Measurements from ENCODE around the gene STK40. TPM values are rescaled to one million over a fixed set of nuclear protein-coding genes. Genes with fewer than 3 reads are reported as not detected.

STK40 gene
- total RNA-seq, 1 experiment from 2014 or later: 4.0 TPM

DNA sequence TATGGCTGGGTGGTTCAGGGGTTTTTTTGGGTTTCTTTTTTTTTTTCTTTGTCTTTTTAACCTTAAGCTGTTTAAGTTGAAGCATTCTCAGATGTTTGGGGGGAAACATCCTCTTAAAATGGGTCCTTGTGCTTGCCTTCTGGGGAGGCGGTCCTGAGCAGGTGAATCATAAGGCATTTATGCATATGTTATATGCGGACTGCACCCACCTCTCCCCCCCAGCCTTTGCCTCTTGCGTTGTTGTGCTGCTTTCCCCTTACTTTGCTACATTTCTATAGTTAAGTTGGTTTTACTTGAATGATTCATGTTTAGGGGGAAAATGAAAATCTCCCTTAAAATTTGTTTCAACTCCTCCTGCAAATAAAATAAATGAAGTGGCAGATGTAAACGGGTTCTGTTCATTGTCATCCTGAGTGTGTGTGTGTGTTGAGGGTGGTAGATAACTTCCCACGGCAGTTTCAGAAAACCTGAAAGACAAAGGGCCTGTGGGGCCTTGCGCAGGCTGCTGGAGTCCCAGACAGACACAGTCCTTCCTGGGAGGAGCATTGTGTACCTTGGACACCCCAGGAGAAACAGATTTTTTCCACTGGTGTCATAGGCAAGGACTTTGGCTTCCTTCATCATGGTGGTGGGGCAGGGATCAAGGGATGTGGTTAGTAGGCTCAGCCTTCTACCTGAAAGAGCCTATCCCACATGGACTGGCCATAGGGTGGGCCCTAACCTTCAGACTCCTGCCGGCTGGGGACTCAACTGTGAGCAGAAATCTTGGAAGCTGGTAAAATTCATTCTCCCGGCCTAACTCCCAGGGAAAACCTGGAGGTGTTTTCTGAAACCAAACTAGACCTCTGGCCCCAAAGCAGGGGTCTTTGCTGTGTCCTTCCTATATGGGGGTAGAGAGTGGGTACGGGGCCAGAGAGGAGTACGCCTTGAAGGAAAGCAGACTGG is 80.5 kb downstream of the STK40 start:
- in situ Hi-C loops (cut with HindIII; ENCODE audit: low pct_unique_long_range_greater_than_20kb, low sequenced_read_pairs): no loop called here
- DNase-seq (ENCODE audit: low read depth): no peak

DNA sequence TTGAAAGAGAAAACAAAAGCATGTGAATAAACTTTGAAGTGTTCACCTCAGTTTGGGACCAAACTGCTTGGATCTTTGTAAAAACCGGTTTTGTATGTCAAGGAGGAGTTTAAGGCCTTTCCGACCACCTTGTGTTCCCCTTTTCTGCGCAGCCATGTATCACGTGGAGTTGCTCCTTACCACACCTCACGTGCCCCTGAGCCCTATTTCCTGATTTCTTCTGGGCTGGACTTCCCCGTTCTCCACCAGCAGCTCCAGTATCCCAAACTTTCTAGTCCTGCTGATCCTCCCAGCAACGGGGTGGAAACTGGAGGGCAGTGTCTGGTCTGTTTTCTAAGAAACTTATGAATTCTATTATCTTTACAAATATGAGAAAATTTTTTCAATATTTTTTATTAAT is 81.2 kb downstream of the STK40 start:
- DNase-seq (ENCODE audit: low read depth): no peak
- in situ Hi-C loops (cut with HindIII; ENCODE audit: low pct_unique_long_range_greater_than_20kb, low sequenced_read_pairs): no loop called here

DNA sequence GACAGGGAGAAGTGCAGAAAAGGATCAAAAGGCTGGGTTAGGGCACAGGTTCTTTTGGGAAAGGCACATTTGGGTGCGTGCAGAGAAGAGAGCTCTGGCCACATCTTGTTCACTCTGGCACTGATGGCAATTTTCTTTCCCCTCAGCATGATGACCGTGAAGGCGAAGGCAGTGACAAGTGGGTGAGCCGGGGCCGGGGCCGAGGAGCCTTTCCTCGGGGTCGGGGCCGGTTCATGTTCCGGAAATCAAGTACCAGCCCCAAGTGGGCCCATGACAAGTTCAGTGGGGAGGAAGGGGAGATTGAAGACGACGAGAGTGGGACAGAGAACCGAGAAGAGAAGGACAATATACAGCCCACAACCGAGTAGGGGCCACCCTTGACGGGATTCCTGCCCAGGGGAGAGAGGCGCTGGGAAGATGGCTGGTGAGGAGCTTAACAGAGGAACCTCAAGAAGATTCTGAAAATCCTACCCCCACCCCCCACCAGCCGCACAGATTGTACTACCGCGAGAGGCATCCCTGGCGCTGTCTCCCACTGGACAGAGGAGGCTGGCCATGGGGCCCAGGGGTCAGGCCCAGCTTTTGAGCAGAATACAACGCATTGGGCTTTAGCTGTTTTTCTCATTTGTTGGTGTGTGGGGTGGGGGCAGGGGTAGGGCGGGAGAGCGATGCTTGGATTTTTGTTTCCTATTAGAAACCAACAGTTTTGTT is 81.9 kb downstream of the STK40 start:
- no peak for DNase-seq (ENCODE audit: low read depth)
- in situ Hi-C loops (cut with HindIII; ENCODE audit: low pct_unique_long_range_greater_than_20kb, low sequenced_read_pairs): no loop called here

DNA sequence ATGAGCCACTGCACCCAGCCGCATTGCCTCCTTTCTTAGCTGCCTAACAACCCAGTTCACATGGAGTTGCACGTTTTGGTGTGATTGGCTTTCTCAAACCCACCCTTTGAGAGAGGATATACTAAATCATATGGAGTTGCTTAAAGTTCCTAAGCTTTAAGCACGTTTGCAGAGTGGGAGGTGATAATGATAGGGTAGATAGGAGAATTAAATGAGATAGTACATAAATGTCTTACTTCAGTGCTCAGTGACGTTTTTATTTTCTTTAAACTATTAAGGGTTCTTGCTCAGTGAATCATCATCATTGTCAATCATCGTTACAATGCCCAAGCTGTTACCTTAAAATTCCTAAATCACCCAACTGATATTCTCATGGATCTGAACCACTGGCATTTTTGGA is 82.5 kb downstream of the STK40 start:
- in situ Hi-C loops (cut with HindIII; ENCODE audit: low pct_unique_long_range_greater_than_20kb, low sequenced_read_pairs): no loop called here

DNA sequence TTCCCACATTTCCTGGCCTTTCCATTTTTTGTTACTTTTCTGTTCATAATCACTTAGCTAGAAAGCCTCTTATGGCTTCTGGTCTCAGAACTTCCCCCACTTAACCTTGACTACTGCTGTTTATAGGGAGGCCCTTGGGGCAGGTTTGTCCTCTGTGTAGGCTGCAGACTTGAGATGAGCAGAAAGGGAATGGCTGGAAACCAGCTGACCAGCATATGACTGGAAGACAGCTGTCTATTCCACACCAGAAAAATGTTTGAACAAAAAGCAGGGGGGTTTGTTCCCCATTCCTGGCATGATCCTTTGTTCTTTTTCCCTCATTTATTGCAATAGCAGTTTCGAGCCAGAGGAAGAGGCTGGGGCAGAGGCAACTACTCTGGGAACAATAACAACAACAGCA is 84.5 kb downstream of the STK40 start:
- DNase-seq (ENCODE audit: low read depth): no peak
- in situ Hi-C loops (cut with HindIII; ENCODE audit: low pct_unique_long_range_greater_than_20kb, low sequenced_read_pairs): no loop called here

More for the DNA sequence above, 82.5 kb downstream of the STK40 start:
- no peak for DNase-seq (ENCODE audit: low read depth)

DNA sequence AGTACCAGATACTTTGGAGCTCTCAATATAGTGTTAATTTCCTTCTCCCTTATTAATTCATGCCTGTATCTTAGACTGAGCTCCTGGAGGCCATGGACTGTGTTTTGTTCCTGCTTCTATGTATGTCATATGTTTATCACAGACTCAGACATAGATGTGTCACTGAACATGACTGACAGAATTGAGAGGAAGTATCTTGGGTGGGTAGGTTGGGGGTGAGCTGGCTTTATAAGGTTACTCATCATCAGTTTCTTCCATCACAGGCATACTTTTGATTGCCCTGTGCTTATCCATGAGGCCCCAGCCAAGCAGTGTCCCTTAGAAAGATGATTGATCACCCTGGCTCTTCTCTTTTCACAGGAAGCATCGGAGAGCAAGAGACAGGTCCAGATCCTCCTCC is 85.2 kb downstream of the STK40 start:
- in situ Hi-C loops (cut with HindIII; ENCODE audit: low pct_unique_long_range_greater_than_20kb, low sequenced_read_pairs): no loop called here
- no peak for DNase-seq (ENCODE audit: low read depth)

DNA sequence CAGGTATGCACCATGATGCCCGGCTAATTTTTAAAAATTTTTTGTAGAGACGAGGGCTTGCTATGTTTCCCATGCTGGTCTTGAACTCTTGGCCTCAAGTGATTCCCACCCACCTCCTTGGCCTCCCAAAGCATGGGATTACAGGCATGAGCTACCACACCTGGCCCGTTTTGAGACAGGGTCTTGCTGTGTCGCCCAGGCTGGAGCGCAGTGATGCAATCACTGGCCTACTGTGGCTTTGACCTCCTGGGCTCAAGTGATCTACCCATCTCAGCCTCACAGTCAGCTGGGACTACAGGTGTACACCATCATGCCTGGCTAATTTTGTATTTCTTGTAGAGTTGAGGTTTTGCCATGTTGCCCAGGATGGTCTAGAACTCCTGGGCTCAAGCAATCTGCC is 87.1 kb downstream of the STK40 start:
- no peak for DNase-seq (ENCODE audit: low read depth)
- in situ Hi-C loops (cut with HindIII; ENCODE audit: low pct_unique_long_range_greater_than_20kb, low sequenced_read_pairs): no loop called here

DNA sequence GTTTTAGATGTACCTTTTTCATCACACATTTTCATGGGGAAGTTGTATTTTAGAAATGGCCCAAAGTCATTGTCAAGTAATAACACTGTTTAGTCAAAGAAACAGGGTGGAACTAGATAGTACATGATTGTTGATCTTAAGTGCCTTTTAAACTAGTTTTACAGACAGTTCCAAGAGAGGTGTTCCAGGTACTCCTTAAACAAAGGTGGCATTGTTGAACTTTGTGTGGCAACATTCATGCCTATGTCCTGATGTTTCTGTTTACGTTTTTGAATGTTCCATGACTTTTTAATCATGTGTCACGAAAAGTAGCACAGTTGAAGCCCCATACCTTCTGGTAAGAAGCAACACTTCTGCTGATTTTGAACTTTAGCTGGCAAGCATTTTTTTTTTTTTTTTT is 88.7 kb downstream of the STK40 start:
- no peak for DNase-seq (ENCODE audit: low read depth)
- in situ Hi-C loops (cut with HindIII; ENCODE audit: low pct_unique_long_range_greater_than_20kb, low sequenced_read_pairs): no loop called here

DNA sequence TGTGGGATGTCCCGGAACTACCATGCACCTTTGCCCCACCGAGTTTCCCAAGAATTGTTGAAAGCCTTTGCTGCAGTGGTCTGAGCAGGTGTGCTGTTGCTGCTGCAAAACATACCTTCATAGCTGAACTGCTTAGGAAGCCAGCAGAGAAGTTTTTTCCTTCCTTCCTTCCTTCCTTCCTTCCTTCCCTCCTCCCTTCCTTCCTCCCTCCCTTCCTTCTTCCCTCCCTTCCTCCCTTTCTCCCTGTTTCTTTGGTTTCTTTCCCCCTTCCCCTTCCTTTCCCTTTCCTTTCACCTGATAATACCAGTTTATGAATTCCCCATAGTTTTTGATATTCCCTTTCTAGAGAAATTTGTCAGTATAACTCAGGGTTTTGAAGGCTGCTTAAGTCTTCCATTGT is 90.3 kb downstream of the STK40 start:
- no peak for DNase-seq (ENCODE audit: low read depth)
- in situ Hi-C loops (cut with HindIII; ENCODE audit: low pct_unique_long_range_greater_than_20kb, low sequenced_read_pairs): no loop called here

Other genes with a start within 250 kb of the STK40 start
- 138 and 155 TPM in 2 replicates for gene TRAPPC3, start 236.4 kb downstream of the STK40 start, total RNA-seq (2014; rRNA removed; shearing (Covaris generic); ENCODE audit: low replicate concordance)
- gene MAP7D1, start 229.8 kb downstream of the STK40 start, total RNA-seq (2014; rRNA removed; shearing (Covaris generic); ENCODE audit: low replicate concordance): 62.3 and 73.0 TPM in 2 replicates
- 29.9 and 49.1 TPM in 2 replicates for gene THRAP3, start 161.5 kb downstream of the STK40 start, total RNA-seq (2014; rRNA removed; shearing (Covaris generic); ENCODE audit: low replicate concordance)
- gene SH3D21, start 79.6 kb downstream of the STK40 start, total RNA-seq (2014; rRNA removed; shearing (Covaris generic); ENCODE audit: low replicate concordance): 2.2 and 3.2 TPM in 2 replicates
- 49.1 and 71.2 TPM in 2 replicates for gene EVA1B, start 62.3 kb downstream of the STK40 start, total RNA-seq (2014; rRNA removed; shearing (Covaris generic); ENCODE audit: low replicate concordance)
- 25.8 and 62.3 TPM in 2 replicates for gene LSM10, start 12.0 kb upstream of the STK40 start, total RNA-seq (2014; rRNA removed; shearing (Covaris generic); ENCODE audit: low replicate concordance)
- 9.1 and 16.9 TPM in 2 replicates for gene OSCP1, start 64.5 kb upstream of the STK40 start, total RNA-seq (2014; rRNA removed; shearing (Covaris generic); ENCODE audit: low replicate concordance)
- gene MRPS15, start 78.5 kb upstream of the STK40 start, total RNA-seq (2014; rRNA removed; shearing (Covaris generic); ENCODE audit: low replicate concordance): 88.1 and 129 TPM in 2 replicates
- not detected in 2 replicates for gene CSF3R, start 97.0 kb upstream of the STK40 start, total RNA-seq (2014; rRNA removed; shearing (Covaris generic); ENCODE audit: low replicate concordance)

All from Caki2 (cell line).